DOHH2 (cell line): ENCODE measurements around the gene CA12.
"Not testable (repeated sequence)": the region's sequence is repeated elsewhere in the genome, so short reads cannot be mapped to it uniquely, and the experiment has no call there.

Experiments
- H3F3A ChIP-seq: fragments of 200-600 bp; sonication (generic), shearing (Covaris generic); 2 replicates; pipeline ENCODE4 v1.6.0; 2016; ENCODE audit warnings: antibody characterized with exemption, mild to moderate bottlenecking; ENCODE audit not compliant: control insufficient read depth, insufficient read depth
- H3K27ac ChIP-seq: fragments of 200-600 bp; sonication (generic); 2 replicates; pipeline ENCODE4 v1.5.1; 2014; ENCODE audit warnings: low read depth, mild to moderate bottlenecking, low read length, moderate library complexity
- H3K27me3 ChIP-seq: fragments of 200-600 bp; sonication (generic); 2 replicates; pipeline ENCODE4 v1.6.1; 2014; ENCODE audit warnings: mild to moderate bottlenecking, low read length, mixed read lengths; ENCODE audit not compliant: control insufficient read depth
- H3K36me3 ChIP-seq: fragments of 200-600 bp; sonication (generic); 2 replicates; pipeline ENCODE4 v1.6.1; 2014; ENCODE audit warnings: mild to moderate bottlenecking, low read length, moderate library complexity, mixed read lengths; ENCODE audit not compliant: control insufficient read depth
- H3K4me1 ChIP-seq: fragments of 200-600 bp; sonication (generic); 2 replicates; pipeline ENCODE4 v1.6.1; 2014; ENCODE audit warnings: mild to moderate bottlenecking, low read length, mixed read lengths; ENCODE audit not compliant: control insufficient read depth
- H3K4me2 ChIP-seq: fragments of 200-600 bp; sonication (generic); 2 replicates; pipeline ENCODE4 v1.6.0; 2014; ENCODE audit warnings: mild to moderate bottlenecking, low read length, moderate library complexity
- H3K4me3 ChIP-seq: fragments of 200-600 bp; sonication (generic); 2 replicates; pipeline ENCODE4 v1.5.1; 2014; ENCODE audit warnings: mild to moderate bottlenecking, low read length, mixed read lengths
- H3K79me2 ChIP-seq: fragments of 200-600 bp; sonication (generic); 2 replicates; pipeline ENCODE4 v1.6.1; 2014; ENCODE audit warnings: mild to moderate bottlenecking, low read length, mixed read lengths; ENCODE audit not compliant: control insufficient read depth
- H3K9me2 ChIP-seq: fragments of 200-600 bp; sonication (generic); replicated peaks from 2 replicates; pipeline ENCODE4 v1.6.1; 2014; ENCODE audit warnings: mild to moderate bottlenecking, low read length, mixed read lengths; ENCODE audit not compliant: control insufficient read depth
- H3K9me3 ChIP-seq: fragments of 200-600 bp; sonication (generic); 2 replicates; pipeline ENCODE4 v1.6.1; 2014; ENCODE audit warnings: antibody characterized with exemption, low read length, mixed read lengths; ENCODE audit not compliant: control insufficient read depth, insufficient read depth
- H4K20me1 ChIP-seq: fragments of 200-600 bp; sonication (generic); 2 replicates; pipeline ENCODE4 v1.6.0; 2014; ENCODE audit warnings: low read depth, mild to moderate bottlenecking, antibody characterized with exemption, low read length, moderate library complexity; ENCODE audit not compliant: control insufficient read depth, insufficient read depth
- EZH2phosphoT487 ChIP-seq: fragments of 200-600 bp; sonication (generic); IDR thresholded peaks from 2 replicates; pipeline ENCODE4 v1.6.1; 2017; ENCODE audit warnings: borderline replicate concordance, mild to moderate bottlenecking, antibody characterized with exemption, low read length, moderate library complexity, mixed read lengths
- TF ChIP-seq, protein P1 (sequence below): fragments of 200-600 bp; sonication (generic); IDR thresholded peaks from one replicate; pipeline ENCODE4 v1.5.1; 2014; ENCODE audit warnings: antibody characterized with exemption, mild to moderate bottlenecking, low read depth, low read length; ENCODE audit not compliant: poor library complexity, severe bottlenecking

Gene CA12

DNA sequence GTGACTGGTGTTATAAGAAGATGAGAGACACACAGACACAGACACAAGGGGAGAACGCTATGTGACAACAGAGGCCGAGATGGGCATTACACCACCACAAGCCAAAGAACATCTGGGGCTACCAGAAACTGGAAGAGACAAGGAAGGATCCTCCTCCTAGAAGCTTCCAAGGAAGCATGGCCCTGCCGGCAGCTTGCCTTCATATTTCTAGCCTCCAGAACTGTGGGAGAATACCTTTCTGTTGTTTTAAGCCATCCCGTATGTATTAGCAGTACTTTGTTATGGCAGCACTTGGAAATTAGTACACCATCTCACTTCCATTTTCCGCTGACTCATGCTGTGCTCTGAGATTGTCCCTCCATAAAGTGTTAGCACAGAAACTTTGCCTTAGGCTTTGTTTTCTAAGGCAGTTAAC is 38.7 kb upstream of the CA12 start:
- no peak for TF ChIP-seq EZH2phosphoT487
- TF ChIP-seq, protein P1, sequence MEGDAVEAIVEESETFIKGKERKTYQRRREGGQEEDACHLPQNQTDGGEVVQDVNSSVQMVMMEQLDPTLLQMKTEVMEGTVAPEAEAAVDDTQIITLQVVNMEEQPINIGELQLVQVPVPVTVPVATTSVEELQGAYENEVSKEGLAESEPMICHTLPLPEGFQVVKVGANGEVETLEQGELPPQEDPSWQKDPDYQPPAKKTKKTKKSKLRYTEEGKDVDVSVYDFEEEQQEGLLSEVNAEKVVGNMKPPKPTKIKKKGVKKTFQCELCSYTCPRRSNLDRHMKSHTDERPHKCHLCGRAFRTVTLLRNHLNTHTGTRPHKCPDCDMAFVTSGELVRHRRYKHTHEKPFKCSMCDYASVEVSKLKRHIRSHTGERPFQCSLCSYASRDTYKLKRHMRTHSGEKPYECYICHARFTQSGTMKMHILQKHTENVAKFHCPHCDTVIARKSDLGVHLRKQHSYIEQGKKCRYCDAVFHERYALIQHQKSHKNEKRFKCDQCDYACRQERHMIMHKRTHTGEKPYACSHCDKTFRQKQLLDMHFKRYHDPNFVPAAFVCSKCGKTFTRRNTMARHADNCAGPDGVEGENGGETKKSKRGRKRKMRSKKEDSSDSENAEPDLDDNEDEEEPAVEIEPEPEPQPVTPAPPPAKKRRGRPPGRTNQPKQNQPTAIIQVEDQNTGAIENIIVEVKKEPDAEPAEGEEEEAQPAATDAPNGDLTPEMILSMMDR, result no peak
- Histone ChIP-seq H3F3A (no peaks in the 10 kb centered on the region), H3K4me3 (no peak overlapping the region), H3K9me2 (no peaks in the 10 kb centered on the region), H3K36me3 (no peaks in the 10 kb centered on the region), H3K79me2 (no peaks in the 10 kb centered on the region), H3K27ac (no peak overlapping the region), H3K27me3 (peaks cover 4% of the 10 kb centered on the region; the same call in 1 of the 2 replicates), H4K20me1 (no peaks in the 10 kb centered on the region), H3K4me2 (no peak overlapping the region), H3K9me3 (no peaks in the 10 kb centered on the region), H3K4me1 (no peaks in the 10 kb centered on the region)

DNA sequence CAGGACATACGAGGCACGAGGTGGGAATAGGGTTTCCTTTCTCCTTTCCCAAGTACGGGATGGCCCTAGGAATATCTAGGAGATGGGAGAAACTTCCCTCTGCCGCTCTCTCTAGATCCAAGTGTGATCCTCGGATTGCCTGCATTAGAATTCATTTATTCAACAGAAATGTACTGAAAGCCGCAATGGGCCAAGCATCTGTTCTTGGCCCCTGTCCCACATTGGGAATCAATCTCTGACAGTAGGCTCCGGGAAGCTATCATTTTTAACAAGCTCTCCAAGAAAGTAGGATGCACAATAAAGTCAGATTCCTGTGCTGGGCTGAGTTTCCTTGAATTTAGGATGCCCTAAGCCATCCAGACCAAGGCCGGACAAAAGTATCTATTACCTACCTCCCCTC is 37.2 kb upstream of the CA12 start:
- no peak for TF ChIP-seq EZH2phosphoT487
- TF ChIP-seq, protein P1, result no peak
- no peaks in the 10 kb centered on the region for H3K4me1 ChIP-seq
- H3F3A ChIP-seq, result no peaks in the 10 kb centered on the region
- no peaks in the 10 kb centered on the region for H3K36me3 ChIP-seq
- H3K4me3 ChIP-seq, result no peak overlapping the region
- no peaks in the 10 kb centered on the region for H3K9me3 ChIP-seq
- no peak overlapping the region for H3K27ac ChIP-seq
- H3K79me2 ChIP-seq, result no peaks in the 10 kb centered on the region
- H3K27me3 ChIP-seq, result peaks cover 4% of the 10 kb centered on the region; the same call in 1 of the 2 replicates
- no peak overlapping the region for H3K4me2 ChIP-seq
- no peaks in the 10 kb centered on the region for H3K9me2 ChIP-seq
- no peaks in the 10 kb centered on the region for H4K20me1 ChIP-seq

DNA sequence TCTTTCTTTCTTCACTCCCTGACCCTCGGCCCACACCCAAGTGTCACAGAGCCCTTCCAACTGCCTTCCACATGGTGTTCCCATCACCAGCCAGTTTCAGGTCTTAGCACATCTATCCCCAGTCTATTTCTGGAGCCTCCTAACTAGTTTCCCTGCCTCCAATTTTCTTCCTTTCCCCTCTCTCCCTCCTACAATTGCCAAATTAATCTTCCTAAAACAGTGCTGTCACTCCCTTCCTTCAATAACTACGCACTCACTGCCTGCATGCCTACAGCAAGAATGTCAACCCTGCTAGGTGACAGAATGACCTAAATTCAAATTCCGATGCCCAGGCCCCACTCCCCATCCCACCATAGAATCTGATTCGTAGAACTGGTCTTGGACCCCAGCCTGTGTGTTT is 36.1 kb upstream of the CA12 start:
- Histone ChIP-seq H3F3A (no peaks in the 10 kb centered on the region), H3K79me2 (no peaks in the 10 kb centered on the region), H3K9me3 (no peaks in the 10 kb centered on the region), H3K4me2 (no peak overlapping the region), H3K9me2 (no peaks in the 10 kb centered on the region), H3K27ac (no peak overlapping the region), H3K4me1 (no peaks in the 10 kb centered on the region), H3K27me3 (peaks cover 11% of the 10 kb centered on the region), H4K20me1 (no peaks in the 10 kb centered on the region), H3K4me3 (no peak overlapping the region), H3K36me3 (no peaks in the 10 kb centered on the region)
- TF ChIP-seq, protein P1, result no peak
- TF ChIP-seq EZH2phosphoT487, result no peak

DNA sequence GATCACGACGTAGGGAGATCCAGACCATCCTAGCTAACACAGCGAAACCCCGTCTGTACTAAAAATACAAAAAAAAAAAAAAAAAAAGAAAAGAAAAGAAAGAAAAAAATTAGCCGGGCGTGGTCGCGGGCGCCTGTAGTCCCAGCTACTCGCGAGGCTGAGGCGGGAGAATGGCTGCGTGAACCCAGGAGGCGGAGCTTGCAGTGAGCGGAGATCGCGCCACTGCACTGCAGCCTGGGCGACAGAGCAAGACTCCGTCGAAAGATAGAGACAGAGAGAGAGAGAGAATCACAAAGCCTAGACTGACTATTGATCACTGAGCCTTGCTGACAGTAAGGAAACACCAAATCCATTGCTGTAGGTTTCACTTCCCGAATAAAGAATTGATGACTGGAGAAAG is 35.6 kb upstream of the CA12 start:
- H3K4me3 ChIP-seq, H3K36me3 ChIP-seq, H3K4me1 ChIP-seq, H3K9me2 ChIP-seq, H3K27ac ChIP-seq, H4K20me1 ChIP-seq, H3K4me2 ChIP-seq, H3K79me2 ChIP-seq, H3F3A ChIP-seq, H3K9me3 ChIP-seq: not testable (repeated sequence)
- peaks cover 14% of the 10 kb centered on the region for H3K27me3 ChIP-seq
